ENCODE data around the gene ROBO3.

GRCh38 chr11:124884869-124885479 lies 19.7 kb downstream of the ROBO3 start:
- TF ChIP-seq, protein P1, sequence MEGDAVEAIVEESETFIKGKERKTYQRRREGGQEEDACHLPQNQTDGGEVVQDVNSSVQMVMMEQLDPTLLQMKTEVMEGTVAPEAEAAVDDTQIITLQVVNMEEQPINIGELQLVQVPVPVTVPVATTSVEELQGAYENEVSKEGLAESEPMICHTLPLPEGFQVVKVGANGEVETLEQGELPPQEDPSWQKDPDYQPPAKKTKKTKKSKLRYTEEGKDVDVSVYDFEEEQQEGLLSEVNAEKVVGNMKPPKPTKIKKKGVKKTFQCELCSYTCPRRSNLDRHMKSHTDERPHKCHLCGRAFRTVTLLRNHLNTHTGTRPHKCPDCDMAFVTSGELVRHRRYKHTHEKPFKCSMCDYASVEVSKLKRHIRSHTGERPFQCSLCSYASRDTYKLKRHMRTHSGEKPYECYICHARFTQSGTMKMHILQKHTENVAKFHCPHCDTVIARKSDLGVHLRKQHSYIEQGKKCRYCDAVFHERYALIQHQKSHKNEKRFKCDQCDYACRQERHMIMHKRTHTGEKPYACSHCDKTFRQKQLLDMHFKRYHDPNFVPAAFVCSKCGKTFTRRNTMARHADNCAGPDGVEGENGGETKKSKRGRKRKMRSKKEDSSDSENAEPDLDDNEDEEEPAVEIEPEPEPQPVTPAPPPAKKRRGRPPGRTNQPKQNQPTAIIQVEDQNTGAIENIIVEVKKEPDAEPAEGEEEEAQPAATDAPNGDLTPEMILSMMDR (IDR thresholded peaks at IDR 0.05): no peak
- no peak for TF ChIP-seq POLR2A (IDR thresholded peaks at IDR 0.05)
